ENCODE data around the gene OOSP1.

DNA sequence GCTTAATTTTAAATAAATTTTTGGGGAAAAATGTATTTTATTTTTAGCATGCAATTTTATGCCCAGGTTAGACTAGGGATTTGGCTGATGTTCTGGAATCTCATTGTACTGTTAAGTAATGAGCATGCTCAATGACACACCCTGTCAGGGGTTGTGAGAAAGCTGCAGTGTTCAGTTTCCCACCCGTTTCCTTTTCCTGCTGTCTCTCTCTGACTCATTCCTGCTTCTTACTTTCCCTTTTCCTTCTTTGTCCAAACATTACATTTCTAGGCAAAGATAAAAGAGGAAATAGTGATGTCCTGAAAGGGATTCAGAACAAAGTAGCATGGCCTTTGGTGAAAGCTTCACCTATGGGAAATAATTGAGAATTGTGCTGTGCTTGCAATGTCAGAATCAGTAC, 36.9 kb upstream of the OOSP1 start:
- TF ChIP-seq, protein P1, sequence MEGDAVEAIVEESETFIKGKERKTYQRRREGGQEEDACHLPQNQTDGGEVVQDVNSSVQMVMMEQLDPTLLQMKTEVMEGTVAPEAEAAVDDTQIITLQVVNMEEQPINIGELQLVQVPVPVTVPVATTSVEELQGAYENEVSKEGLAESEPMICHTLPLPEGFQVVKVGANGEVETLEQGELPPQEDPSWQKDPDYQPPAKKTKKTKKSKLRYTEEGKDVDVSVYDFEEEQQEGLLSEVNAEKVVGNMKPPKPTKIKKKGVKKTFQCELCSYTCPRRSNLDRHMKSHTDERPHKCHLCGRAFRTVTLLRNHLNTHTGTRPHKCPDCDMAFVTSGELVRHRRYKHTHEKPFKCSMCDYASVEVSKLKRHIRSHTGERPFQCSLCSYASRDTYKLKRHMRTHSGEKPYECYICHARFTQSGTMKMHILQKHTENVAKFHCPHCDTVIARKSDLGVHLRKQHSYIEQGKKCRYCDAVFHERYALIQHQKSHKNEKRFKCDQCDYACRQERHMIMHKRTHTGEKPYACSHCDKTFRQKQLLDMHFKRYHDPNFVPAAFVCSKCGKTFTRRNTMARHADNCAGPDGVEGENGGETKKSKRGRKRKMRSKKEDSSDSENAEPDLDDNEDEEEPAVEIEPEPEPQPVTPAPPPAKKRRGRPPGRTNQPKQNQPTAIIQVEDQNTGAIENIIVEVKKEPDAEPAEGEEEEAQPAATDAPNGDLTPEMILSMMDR (IDR thresholded peaks at IDR 0.05; ENCODE audit: low read length): no peak
- no peak for TF ChIP-seq EZH2 (IDR thresholded peaks at IDR 0.05; ENCODE audit: borderline replicate concordance, low read length)
